Activated CD4-positive, alpha-beta T cell treated with anti-CD3 and anti-CD28 coated beads for 24 hours (primary cell): ENCODE results near the gene RLF.
"Not testable (repeated sequence)": the region's sequence is repeated elsewhere in the genome, so short reads cannot be mapped to it uniquely, and the experiment has no call there.

Source experiments
- DNase-seq, 2 donors: peaks; one replicate each; pipeline ENCODE4 v3.0.0-alpha.2; 2020; ENCODE audit warnings: low read depth in 2 of 2

RLF gene

DNA sequence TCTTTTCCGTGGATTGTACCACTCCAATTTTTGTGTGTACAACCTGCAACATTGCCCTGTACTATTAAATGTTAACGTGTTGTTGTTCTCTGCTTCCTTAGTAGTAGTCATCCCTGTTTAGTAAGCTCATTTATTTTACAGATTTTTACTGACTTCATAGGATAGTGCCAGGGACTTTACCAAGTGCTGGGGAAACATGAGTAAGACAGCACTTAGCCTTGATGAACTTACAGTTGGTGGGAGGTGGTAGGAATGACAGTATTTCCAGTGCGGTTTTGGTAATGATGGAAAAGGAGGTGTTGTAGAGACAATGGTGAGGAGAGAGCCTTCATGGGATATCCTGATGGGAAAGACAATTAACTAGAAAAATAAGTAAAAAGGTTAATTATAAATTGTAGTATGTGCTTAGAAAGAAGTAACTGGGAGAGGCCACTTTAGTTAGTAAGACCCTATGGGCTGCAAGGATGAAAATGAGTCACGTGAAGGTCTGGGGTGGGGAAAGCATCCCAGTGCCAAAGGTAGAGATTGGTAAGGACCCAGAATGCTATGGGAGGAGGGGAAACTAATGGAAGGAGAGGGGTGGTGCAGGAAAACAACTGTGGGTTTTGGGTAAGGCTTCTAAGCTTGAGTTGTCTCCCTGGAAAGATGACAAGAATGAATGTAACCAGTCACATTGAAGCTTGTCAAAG, 1.7 kb downstream of the RLF start:
- DNase-seq, result no peak

DNA sequence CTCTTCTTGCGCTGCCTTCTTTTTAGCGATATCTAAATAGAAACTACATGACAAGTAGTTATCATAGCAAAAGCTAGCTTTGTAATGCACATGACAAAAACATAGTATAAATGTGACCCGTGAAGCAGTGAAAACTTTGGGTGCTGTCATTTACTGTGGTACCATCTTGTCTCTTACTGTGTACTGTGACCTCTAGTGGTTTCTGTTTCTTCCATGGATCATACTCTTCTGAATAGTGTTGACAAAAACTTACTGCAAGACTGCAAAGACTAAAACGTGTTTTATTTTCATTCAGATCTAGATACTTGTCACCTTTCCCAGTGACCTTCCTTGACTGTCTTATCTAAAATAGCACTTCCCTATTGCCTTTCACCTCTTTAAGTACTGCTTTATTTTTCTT, 6.1 kb downstream of the RLF start:
- no peak for DNase-seq

DNA sequence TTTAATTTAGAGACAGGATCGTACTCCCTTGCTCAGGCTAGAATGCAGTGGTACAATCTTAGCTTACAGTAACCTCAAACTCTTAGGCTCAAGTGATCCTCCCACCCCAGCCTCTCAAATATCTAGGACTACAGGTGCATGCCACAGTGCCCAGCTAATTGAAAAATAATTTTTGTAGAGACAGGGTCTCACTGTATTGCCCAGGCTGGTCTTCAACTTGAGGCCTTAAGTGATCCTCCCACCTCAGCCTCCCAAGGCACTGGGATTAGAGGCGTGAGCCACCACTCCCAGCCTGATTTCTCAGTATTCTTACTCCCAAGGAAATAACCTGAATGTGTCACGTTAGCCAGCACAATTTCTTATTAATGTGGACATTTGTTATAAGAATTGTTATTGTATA, 9.8 kb downstream of the RLF start:
- no peak for DNase-seq

DNA sequence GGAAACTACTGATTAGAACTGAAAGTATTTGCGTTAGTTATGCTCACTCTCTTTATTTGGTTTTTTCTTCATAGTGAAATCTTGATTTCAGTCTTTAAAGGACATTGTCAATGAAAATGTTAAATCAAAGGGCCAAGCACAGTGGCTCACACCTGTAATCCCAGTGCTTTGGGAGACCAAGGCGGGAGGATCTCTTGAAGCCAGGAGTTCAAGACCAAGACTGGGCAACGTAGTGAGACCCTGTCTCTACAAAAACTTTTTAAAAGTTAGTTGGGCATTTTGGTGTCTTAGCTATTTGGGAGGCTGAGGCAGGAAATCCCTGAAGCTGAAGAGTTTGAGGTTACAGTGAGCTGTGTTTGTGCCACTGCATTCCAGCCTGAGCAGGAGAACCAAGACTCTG, 13.6 kb downstream of the RLF start:
- DNase-seq, result no peak

DNA sequence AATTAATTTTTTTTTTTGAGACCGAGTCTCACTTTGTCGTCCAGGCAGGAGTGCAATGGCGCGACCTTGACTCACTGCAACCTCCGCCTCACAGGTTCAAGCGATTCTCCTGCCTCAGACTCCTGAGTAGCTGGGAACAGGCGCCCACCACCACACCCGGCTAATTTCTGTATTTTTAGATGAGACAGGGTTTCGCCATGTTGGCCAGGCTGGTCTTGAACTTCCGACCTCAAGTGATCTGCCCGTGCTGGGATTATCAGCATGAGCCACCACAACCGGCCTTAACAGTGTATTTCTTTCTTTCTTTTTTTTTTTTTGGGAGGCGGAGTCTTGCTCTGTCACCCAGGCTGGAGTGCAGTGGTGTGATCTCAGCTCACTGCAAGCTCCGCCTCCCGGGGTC, 15.8 kb downstream of the RLF start:
- not testable (repeated sequence) for DNase-seq

DNA sequence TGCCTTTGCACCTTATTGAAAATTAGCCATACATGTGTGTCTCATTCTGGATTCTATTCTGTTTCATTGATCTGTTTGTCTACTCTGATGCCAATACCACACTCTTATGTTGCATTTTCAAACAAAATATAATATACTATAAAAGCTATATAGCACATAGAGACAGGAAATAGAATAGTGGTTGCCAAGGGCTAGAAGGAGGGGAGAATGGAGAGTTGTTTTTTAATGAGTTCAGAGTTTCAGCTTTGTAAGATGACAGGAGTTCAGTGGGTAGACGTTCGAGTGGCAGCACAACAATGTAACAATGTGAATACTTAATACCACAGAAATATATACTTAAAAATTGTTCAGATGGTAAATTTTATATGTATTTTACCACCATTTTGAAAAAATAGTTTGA, 17.0 kb downstream of the RLF start:
- DNase-seq, result no peak

DNA sequence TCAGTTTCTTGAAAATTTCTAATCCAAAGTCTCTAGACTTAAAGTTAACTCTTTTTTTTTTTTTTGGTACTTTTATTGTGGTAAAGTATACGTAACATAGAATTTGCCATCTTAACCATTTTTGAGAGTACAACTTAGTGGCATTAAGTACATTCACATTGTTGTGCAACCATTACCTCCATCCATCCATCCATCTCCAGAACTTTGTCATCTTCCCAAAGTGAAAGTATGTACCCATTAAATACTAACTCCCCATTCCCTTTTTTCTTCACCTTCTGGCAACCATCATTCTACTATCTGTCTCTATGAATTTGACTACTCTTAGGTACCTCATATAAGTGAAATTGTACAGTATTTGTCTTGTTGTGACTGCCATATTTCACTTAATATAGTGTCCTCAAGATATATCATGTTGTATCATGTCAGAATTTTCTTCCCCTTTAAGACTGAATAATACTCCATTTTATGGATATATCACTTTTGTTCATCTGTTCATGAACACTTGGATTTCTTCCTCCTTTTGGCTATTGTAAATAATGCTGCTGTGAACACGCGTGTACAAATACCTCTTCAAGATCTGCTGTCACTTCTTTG, 18.4 kb downstream of the RLF start:
- DNase-seq, result no peak

DNA sequence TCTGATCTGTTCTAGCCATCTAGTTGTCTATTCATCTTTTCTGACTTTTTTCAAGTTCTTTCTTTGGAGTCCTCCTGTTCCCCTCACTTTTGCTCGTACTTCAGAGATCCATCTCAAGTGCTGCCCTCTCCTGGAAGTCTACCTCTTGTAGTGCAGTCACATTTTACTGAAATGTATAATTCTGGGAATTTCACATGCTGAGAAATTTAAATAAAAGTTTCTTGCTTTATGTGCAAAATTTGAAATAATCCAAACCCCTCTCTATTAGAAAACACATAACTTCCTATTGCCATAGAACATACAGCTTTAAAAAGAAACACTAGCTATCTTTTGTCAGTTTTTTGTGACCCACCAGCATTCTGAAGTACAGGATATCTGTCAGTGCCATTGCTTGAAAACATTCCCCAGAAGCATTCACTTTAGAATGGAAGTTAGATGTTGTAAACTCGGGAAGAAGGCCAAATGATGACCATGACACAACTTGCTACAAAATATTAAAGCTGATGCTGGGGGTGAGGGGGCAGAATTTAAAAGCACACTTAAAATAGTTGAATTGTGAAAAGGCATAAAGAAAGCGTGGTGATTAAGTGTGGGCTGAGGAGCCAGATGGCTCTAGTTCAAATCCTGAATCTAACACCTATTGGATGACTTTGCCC, 22.0 kb downstream of the RLF start:
- no peak for DNase-seq

DNA sequence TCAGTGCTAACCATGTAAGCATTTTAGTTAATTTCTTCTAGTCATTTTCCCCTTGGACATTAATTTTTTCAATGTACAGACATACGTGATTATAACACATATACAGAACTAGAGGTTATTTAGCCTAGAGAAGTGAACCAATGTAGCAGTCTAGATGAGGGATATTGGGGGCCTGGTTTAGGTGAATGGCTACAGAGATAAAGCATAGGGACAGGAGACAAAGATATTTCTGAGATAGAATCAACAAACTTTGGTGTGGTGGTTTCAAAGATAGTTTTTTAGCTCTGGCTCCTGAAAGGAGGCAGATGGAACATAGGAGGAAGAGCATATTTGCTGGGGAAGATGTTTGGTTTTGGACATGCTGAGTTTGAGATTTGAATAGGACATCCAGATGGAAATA, 23.0 kb downstream of the RLF start:
- no peak for DNase-seq

DNA sequence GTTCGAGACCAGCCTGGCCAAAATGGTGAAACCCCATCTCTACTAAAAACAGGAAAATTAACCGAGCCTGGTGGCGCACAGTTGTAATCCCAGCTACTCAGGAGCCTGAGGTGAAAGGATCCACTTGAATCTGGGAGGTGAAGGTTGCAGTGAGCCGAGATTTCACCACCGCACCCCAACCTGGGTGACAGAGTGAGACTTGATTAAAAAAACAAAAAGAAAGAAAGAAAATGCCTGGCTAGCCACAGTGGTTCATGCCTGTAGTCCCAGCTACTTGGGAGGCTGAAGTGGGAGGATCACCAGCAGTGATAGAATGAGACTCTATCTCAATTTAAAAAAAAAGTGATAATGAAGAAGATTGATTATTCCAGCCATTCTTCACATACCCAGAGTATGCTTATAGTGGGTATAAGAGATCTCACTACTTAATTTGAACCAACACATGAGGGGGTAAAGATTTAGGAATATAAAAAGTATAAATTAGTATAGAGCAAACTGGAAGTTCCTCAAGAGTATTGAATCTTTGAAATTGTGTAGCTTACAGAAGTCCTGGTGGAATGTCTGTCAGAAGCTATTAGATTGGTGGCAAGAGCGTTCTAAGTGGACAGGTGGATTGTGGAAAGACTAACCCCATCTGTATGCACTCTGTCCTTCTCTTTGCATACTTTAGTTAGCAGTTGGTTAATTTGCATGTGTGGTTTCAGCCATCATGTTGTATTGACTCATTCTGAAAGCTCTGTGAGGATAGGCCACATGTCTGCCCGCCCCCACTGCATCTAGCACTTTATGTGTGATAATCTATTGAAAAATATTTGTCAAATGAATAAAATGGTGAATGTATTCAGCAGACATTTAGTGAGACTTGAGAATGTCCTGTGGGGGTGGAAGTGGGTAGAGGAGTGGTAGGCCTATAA, 25.0 kb downstream of the RLF start:
- peak; percentile 42 to 43 for DNase-seq

DNA sequence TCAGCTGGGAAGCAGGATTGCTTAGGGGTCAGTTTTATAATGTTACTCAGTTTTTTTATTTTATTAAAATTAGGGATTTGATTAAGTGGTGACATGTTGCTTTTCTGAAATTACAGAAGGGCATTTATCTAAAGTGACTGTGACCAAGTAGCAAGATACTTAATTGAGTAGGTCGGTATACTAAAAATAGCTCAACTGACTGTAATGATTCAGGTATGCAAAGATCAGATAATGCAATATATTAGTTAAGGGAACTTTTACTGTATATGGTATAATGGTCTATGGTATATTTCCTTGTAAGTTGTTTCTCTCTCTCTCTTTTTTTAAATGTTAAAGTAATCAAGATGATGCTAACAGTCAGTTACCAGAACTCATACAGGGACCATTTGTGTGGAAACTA, 26.2 kb downstream of the RLF start:
- DNase-seq, result no peak

DNA sequence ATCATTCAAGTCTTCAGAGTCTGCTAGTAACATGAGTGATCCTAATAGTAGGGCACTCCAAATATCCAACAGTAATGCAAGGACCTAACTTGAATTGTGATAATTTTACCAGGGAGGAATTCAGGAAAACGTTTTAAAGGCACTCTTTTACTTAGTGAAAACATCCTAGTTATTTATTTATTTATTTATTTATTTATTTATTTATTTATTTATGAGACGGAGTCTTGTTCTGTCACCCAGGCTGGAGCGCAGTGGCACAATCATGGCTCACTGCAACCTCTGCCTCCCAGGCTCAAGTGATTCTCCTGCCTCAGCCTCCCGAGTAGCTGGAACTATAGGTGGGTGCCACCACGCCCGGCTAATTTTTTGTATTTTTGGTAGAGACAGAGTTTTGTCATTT, 33.5 kb downstream of the RLF start:
- DNase-seq, result not testable (repeated sequence)

DNA sequence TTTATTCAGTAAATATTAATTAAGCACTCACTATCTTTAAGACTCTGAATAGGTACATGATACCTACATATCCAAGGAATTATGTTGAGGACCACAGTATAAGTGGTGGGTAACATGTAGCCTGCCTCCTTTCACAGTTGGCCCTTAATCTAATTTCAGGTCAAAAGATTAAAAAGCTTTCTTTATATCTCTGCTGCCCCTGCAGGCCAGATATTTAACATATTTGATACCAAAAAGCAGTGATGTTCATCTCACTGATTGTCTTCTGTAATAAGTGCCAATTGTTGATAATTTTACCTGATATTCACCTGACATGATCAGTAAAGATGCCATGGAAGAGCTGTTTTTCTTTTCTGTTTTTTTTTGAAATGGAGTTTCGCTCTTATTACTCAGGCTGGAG, 36.5 kb downstream of the RLF start:
- no peak for DNase-seq

DNA sequence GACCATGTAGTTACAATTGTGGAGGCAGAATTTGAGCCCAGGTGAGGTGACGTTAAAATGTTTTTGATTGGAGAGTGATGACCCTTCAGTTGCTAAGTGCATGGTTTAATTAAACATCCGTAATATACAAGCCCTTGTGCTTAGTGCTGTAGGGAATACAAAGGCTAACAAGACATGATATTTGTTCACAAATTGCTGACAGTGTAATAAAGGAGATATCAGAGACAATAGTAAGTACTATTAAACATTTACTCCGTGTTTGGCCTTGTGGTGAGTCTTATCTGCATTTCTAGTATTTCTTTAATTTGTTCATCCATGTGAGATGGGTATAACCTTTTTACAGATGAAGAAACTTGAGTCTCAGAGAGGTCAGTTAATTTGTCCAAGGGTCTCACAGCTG, 37.9 kb downstream of the RLF start:
- no peak for DNase-seq

DNA sequence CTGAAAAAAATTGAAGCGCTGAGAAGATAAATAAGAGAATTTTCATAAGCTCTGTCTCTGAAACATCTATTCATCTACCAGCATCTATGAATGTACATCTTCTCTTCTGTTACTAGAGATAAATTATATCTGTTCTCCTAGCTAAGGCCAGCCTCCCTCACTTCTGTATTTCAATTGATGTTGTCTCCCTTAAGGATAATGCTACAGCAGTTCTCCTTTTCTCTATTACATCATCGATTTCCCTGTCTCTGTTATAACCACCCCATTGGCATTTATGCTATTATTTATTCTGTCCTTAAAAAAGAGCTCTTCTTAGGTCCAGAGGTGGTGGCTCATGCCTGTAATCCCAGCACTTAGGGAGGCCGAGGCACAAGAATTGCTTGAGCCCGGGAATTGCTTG, 43.7 kb downstream of the RLF start:
- no peak for DNase-seq

DNA sequence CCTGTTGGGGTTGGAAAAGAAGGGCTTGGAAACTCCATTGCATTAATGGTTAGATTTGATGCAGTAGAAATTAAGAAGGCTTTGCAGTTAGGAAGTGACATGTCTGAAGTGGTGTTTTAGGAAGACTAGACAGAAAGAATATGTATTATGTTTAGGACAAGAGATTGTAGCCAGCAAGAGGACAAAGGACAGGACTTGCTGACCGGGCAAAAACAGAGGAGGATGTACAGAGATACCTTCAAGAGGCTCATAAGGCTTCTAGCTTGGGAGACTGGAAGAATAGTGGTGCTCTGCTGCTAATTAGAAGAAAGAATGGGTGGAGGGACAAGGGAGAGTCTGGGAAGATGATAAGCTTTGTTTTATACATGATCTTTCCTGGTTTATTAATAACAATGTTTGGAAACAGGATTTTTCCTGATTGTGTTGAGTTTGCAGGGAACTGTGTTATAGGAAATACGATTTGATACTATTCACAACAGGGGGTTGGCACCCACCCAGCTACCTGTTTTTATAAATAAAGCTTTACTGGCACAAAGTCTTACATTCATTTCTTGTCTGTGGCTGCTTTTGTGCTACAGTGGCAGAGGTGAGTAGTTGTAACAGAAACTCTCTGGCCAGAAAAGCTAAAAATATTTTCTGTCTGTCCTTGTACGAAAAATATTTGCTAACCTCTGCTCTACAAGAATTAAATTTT, 49.5 kb downstream of the RLF start:
- no peak for DNase-seq

DNA sequence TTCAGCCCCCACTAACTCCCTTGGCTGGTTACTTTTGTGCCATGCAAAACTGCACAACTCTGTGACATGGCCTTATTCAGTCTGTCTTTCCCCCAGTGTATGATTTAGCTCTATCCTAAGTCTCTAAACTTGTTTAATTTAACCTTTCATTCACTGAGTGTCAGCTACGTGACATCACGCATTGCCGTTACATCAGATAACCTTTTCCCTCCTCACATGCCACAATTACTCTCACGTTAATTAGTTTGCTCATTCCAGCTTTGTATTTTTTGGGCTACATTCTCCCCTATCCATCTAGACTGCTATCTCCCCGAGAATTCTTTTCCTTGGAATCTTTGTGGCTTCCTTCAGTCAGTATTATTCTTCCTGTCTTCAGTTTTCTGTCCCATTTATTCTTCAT, 57.1 kb downstream of the RLF start:
- DNase-seq, result no peak

DNA sequence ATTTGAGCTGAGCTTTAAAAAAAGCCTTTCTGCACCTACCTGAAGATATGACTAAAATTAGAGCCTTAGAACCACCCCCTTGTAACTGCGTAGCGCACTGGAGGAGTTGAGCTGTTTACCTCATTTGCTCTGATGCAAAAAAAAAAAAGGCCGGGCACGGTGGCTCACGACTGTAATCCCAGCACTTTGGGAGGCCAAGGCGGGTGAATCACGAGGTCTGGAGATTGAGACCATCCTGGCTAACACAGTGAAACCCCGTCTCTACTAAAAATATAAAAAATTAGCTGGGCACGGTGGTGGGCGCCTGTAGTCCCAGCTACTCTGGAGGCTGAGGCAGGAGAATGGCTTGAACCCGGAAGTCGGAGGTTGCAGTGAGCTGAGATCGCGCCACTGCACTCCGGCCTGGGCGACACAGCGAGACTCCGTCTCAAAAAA, 60.3 kb downstream of the RLF start:
- DNase-seq, result not testable (repeated sequence)

DNA sequence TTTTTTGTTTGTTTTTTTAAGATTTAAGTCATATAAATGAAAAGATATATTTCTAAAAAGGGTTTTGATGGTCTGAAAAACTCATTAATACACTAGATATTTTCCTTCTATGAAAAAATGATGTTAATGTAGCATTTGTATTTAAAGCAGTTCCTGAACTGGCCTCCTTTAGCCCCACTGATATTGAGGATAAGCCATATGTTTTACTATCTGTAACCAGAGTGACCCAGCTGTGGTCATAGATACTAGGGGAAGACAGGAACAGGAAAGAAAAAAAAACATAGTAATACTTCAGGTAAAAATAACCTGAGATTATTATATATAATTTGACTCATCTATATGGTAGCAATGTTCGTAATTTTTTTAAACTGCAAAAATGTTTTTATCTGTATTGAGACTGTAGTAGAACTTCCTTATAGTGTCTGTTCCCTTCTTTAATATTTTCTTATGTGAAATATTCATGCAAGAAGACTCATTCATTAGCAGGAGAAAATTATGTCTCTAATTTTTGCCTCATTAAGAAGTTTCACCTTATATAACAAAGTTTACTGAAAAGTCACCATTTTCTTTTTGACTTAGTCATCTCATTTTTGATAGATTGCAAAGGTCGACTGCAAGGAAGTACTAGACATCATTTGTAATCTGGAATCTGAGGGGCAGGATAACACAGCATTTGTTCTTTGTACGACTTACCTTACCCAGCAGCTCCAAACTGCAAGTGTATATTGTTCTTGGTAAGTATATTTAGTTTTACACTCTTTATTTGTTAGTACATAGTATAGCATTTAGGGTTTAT, 61.0 kb downstream of the RLF start:
- DNase-seq, result no peak

DNA sequence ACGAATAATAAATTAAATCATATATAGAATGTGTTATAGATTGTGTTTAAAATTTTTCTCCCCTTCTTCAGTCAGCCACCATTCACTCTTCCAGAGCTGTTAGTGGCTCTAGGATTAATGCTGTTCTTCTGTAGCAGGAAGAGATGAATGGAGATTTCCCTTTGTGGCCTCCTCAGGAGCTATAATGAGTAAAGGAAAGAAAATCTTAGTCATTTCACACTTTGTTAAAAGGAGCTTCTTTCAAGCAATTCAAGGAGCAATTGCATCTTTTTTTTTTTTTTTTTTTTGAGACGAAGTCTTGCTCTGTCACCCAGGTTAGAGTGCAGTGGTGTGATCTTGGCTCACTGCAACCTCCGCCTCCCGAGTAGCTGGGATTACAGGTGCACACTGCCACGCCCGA, 62.9 kb downstream of the RLF start:
- no peak for DNase-seq

DNA sequence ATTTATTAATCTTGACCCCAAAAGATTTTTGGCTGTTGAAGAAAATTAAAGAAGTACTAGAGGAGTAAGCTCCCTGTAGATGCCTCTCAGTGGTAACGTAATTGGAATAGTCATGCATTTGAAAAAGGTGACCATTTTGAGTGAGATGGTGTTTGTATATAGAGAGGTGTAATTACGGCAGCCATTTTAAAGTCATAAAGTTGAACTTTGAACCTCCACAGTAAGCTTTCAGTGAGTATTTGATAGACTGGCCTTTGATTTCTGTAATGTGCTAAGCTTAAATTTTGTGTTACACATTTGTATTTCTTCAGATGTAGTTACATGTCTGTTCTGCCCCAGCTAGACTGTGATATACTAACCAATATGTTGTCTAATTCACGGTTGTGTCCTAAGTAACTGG, 65.0 kb downstream of the RLF start:
- DNase-seq, result no peak
